GM12878 (cell line): ENCODE data around the gene C4B.

ENCODE experiments used
- CTCF ChIP-seq, 3 experiments: IDR thresholded peaks in 2 of 3; conservative IDR thresholded peaks in 1 of 3; 2 replicates each; pipeline ENCODE4 v1.5.1; 2011; ENCODE audit warnings: low read depth in 3 of 3, low read length in 3 of 3, mild to moderate bottlenecking in 3 of 3, control low read depth in 2 of 3, moderate library complexity in 2 of 3, inconsistent platforms in 1 of 3, mixed read lengths in 1 of 3; ENCODE audit not compliant: control insufficient read depth in 2 of 3, insufficient read depth in 1 of 3; ENCODE audit errors: extremely low read depth in 1 of 3
- E2F8 ChIP-seq: fragments of 450-650 bp; IDR thresholded peaks from 2 replicates; pipeline ENCODE4 v1.6.1; 2018; ENCODE audit warnings: mild to moderate bottlenecking, low read depth, moderate library complexity; ENCODE audit not compliant: partially characterized antibody
- IRF3 ChIP-seq: fragments of 450-650 bp; IDR thresholded peaks from 2 replicates; pipeline ENCODE4 v1.6.1; 2014; ENCODE audit warnings: mild to moderate bottlenecking
- MEF2A ChIP-seq: IDR thresholded peaks from 2 replicates; pipeline ENCODE4 v1.6.1; 2011; ENCODE audit warnings: low read depth, mild to moderate bottlenecking, low read length, moderate library complexity; ENCODE audit not compliant: insufficient read depth
- NBN ChIP-seq: fragments of 450-650 bp; IDR thresholded peaks from 2 replicates; pipeline ENCODE4 v1.6.1; 2016
- POLR2A ChIP-seq: IDR thresholded peaks from 2 replicates; pipeline ENCODE4 v1.6.1; 2011; ENCODE audit warnings: low read depth, mild to moderate bottlenecking, low read length
- SRF ChIP-seq, 2 experiments: IDR thresholded peaks; 2 replicates each; pipeline ENCODE4 v1.6.1; 2011; ENCODE audit warnings: low read depth in 2 of 2, low read length in 2 of 2, mild to moderate bottlenecking in 1 of 2, moderate library complexity in 1 of 2
- TAF1 ChIP-seq: IDR thresholded peaks from 2 replicates; pipeline ENCODE4 v1.6.1; 2011; ENCODE audit warnings: mild to moderate bottlenecking, low read depth, low read length, borderline replicate concordance
- TARDBP ChIP-seq: IDR thresholded peaks from 2 replicates; pipeline ENCODE4 v1.6.1; 2016; ENCODE audit warnings: borderline replicate concordance

GRCh38 chr6:31977816-31978431 lies 36.7 kb upstream of the C4B start:
- TF ChIP-seq TAF1 = no peak
- no peak for TF ChIP-seq NBN
- no peak for TF ChIP-seq POLR2A
- TF ChIP-seq IRF3 = no peak
- no peak for TF ChIP-seq E2F8
- TF ChIP-seq CTCF (IDR thresholded peaks at IDR 0.05 in 2 of 3, conservative IDR thresholded peaks at IDR 0.05 in 1 of 3; ENCODE audit: control insufficient read depth in 2 of 3, extremely low read depth in 1 of 3, insufficient read depth in 1 of 3, low read depth in 3 of 3, low read length in 3 of 3) = no peak
- TF ChIP-seq TARDBP = no peak
- TF ChIP-seq SRF (IDR thresholded peaks at IDR 0.05; ENCODE audit: low read depth in 2 of 2, low read length in 2 of 2) = no peak
- no peak for TF ChIP-seq MEF2A
